ENCODE measurements around the gene SIRT1. TPM values are rescaled to one million over a fixed set of nuclear protein-coding genes. Genes with fewer than 3 reads are reported as not detected.

Gene SIRT1
- total and polyA plus RNA-seq, 2 of the 8 experiments (the other 6 are each of a cell fraction or from before 2014, with no cell fraction given), result 22.6 to 70.9 TPM

DNA sequence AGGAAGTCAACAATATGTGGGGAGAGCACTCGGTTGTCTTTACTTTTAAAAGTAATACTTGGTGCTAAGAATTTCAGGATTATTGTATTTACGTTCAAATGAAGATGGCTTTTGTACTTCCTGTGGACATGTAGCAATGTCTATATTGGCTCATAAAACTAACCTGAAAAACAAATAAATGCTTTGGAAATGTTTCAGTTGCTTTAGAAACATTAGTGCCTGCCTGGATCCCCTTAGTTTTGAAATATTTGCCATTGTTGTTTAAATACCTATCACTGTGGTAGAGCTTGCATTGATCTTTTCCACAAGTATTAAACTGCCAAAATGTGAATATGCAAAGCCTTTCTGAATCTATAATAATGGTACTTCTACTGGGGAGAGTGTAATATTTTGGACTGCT lies 32.7 kb downstream of the SIRT1 start:
- Histone ChIP-seq H2BK12ac (ENCODE audit: low read depth, low read length) (no peak overlapping the region), H2AK5ac (ENCODE audit: low read depth, low read length) (no peak overlapping the region), H2BK120ac (replicated peaks; ENCODE audit: low read depth, low read length) (no peak overlapping the region), H2BK5ac (ENCODE audit: low read depth, low read length) (no peak overlapping the region), H3K27ac (ENCODE audit: low read depth, low read length) (no peak overlapping the region), H3K4ac (replicated peaks; ENCODE audit: insufficient read length, low read depth, low read length) (no peak overlapping the region), H3K23me2 (ENCODE audit: low read depth, low read length) (no peaks in the 10 kb centered on the region), H3K4me1 (replicated peaks in 1 of 4; ENCODE audit: control insufficient read depth in 3 of 4, insufficient read depth in 4 of 4, low read length in 3 of 4) (no peaks in the 10 kb centered on the region), H4K5ac (ENCODE audit: insufficient read length, low read depth, low read length) (no peak overlapping the region), H2BK20ac (ENCODE audit: low read length) (no peak overlapping the region), H3K18ac (ENCODE audit: extremely low read depth, low read length) (no peak overlapping the region), H3K36me3 (ENCODE audit: control insufficient read depth in 2 of 4, insufficient read depth in 4 of 4, low read length in 3 of 4) (peaks cover 5 to 64% (median 37%) of the 10 kb centered on the region in 4 experiments; a peak in 7 of 8 replicates), H4K8ac (ENCODE audit: extremely low read depth, insufficient read depth, low read length) (no peak overlapping the region), H3K79me2 (ENCODE audit: control insufficient read depth in 1 of 2, insufficient read depth in 2 of 2, low read length in 2 of 2) (peaks cover 0 to 22% of the 10 kb centered on the region in 2 experiments; a peak in 2 of 4 replicates), H3K79me1 (ENCODE audit: low read depth, low read length) (no peaks in the 10 kb centered on the region), H2AFZ (ENCODE audit: low read length) (no peak overlapping the region), H3K23ac (ENCODE audit: insufficient read length) (no peak overlapping the region), H4K20me1 (replicated peaks in 1 of 2; ENCODE audit: control insufficient read depth in 1 of 2, insufficient read depth in 2 of 2, low read length in 2 of 2) (peaks cover 3 to 9% of the 10 kb centered on the region in 2 experiments), H2BK15ac (ENCODE audit: low read length) (no peak overlapping the region), H3K27me3 (replicated peaks in 1 of 4; ENCODE audit: control insufficient read depth in 3 of 4, extremely low read depth in 1 of 4, insufficient read depth in 3 of 4, low read length in 3 of 4) (no peaks in the 10 kb centered on the region), H3K14ac (ENCODE audit: insufficient read length) (no peak overlapping the region), H4K91ac (replicated peaks; ENCODE audit: insufficient read length, low read length) (no peak overlapping the region), H3K56ac (replicated peaks; ENCODE audit: insufficient read length, low read depth, low read length) (no peak overlapping the region), H3K4me2 (ENCODE audit: insufficient read depth in 1 of 2, low read depth in 2 of 2, low read length in 2 of 2) (no peak overlapping the region), H3K9me3 (ENCODE audit: insufficient read depth in 2 of 2, low read depth in 1 of 2, low read length in 1 of 2) (no peaks in the 10 kb centered on the region), H3K9ac (replicated peaks in 1 of 4; ENCODE audit: extremely low read depth in 1 of 4, low read depth in 3 of 4, low read length in 3 of 4) (no peak overlapping the region), H3K4me3 (ENCODE audit: extremely low read depth in 1 of 4, insufficient read depth in 2 of 4, low read depth in 3 of 4, low read length in 4 of 4) (no peak overlapping the region)
- WGBS, 2 experiments (ENCODE audit: extremely low coverage in 1 of 2, insufficient coverage in 1 of 2, insufficient read length in 1 of 2, insufficient replicate concordance in 2 of 2, low coverage in 1 of 2, low lambda C conversion rate in 2 of 2, missing lambda C conversion rate in 1 of 2), result 84% methylated on average over 2 of the region's 2 CpGs; no CpG with 5 or more reads in 1 of the 2 experiments
- CTCF ChIA-PET (ENCODE audit: partially characterized antibody), result interaction anchor here (0.7 to 2.7 kb wide), 3 partner anchors 9 to 129 kb away, joined by 3 to 15 read pairs (median 7); no protein-coding TSS in a partner anchor
- FAIRE-seq (no peak), DNase-seq (ENCODE audit: low read depth in 1 of 2, low spot score in 2 of 2) (no peak)
- TF ChIP-seq ASH2L (IDR thresholded peaks at IDR 0.05; ENCODE audit: low read length) (no peak), RXRA (IDR thresholded peaks at IDR 0.05; ENCODE audit: insufficient read depth, low read depth, low read length) (no peak), RFX5 (IDR thresholded peaks at IDR 0.05; ENCODE audit: borderline replicate concordance, low read depth, low read length) (no peak), TAF7 (optimal IDR thresholded peaks at IDR 0.05; ENCODE audit: borderline replicate concordance, low read depth, low read length) (no peak)
- TF ChIP-seq, protein P1, sequence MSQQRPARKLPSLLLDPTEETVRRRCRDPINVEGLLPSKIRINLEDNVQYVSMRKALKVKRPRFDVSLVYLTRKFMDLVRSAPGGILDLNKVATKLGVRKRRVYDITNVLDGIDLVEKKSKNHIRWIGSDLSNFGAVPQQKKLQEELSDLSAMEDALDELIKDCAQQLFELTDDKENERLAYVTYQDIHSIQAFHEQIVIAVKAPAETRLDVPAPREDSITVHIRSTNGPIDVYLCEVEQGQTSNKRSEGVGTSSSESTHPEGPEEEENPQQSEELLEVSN (IDR thresholded peaks at IDR 0.05), result no peak
- POLR2A ChIA-PET (ENCODE audit: partially characterized antibody), result interaction anchor here (0.8 to 3.4 kb wide), 5 partner anchors 10 to 62 kb away, joined by 3 to 13 read pairs (median 4); partner anchors contain the start of gene SIRT1

All from H1 (cell line).